ENCODE results near the gene CADM1.

CADM1 gene

DNA sequence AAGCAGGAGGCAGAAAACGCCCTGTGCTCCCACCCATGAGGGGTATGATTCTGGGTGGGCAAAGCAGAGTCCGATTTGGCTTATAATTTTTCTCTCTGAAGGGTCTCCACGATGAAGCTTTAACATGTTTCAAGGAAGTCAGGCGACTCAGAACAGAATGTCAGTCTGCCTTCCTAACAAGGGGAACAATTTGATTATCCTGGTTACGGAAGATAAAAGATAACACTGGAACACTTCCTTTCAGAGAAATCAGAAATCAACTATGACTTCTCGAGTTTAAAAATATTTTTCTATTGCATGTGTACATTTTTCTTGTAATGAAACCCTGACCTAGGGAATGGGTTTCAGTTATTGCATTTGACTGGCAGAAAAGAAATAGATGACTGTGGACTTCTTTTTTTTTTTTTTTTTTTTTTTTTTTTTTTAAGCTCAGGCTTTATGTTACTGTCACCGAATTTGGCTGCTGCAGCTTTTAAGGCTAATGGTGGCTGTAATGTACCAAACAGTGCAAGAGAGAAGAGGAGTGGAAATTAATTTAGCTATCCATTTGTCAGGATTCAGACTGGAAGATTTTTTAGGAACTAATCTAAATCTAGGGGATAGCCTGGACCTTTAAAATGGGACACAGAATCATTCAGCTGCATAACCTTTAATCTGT lies 297.7 kb downstream of the CADM1 start:
- TF ChIP-seq CTCF (IDR thresholded peaks at IDR 0.05; ENCODE audit: control insufficient read depth, extremely low read depth, insufficient read depth): no peak
- no peak for DNase-seq (ENCODE audit: low read depth)
- no peak overlapping the region for H3K4me3 ChIP-seq (ENCODE audit: low read depth, low read length)

DNA sequence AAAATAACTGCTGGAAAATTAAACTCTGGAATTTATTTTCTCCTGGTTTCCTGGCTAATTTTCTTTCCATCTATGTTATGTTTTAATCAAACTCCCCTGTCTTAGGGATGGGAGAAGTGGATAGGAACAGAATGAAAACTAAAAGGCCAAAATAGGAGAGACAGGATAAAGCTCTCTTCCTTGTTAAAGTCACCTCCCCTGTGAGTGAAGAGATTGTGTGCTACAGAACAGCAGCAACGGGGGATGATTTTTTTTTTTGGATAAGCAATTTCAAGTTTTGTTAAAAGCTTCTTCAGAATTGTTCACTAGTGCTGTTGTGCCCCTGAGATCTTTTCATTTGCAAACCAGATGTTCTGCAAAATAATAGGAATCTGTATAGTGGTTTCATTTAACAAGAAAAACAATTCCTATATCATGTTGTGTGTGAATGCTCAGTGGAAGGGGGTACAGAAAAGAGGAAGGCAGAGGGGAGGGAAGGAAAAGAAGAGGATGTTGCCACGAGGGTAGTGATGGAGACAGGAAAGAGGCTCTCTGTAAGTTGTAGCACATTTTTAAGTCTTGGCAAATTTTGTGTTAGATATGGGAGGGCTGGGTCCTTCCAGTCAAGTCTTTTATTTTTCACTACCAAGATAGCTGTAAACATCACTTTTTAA lies 301.2 kb downstream of the CADM1 start:
- DNase-seq (ENCODE audit: low read depth): no peak
- no peak for TF ChIP-seq CTCF (IDR thresholded peaks at IDR 0.05; ENCODE audit: control insufficient read depth, extremely low read depth, insufficient read depth)
- no peak overlapping the region for H3K4me3 ChIP-seq (ENCODE audit: low read depth, low read length)

- H3K4me3 ChIP-seq (ENCODE audit: low read depth, low read length): no peak overlapping the region
- DNase-seq (ENCODE audit: low read depth): no peak
- TF ChIP-seq CTCF (IDR thresholded peaks at IDR 0.05; ENCODE audit: control insufficient read depth, extremely low read depth, insufficient read depth): no peak
These were observed 302.1 kb downstream of the CADM1 start for GRCh38 chr11:115202074-115202473.

DNA sequence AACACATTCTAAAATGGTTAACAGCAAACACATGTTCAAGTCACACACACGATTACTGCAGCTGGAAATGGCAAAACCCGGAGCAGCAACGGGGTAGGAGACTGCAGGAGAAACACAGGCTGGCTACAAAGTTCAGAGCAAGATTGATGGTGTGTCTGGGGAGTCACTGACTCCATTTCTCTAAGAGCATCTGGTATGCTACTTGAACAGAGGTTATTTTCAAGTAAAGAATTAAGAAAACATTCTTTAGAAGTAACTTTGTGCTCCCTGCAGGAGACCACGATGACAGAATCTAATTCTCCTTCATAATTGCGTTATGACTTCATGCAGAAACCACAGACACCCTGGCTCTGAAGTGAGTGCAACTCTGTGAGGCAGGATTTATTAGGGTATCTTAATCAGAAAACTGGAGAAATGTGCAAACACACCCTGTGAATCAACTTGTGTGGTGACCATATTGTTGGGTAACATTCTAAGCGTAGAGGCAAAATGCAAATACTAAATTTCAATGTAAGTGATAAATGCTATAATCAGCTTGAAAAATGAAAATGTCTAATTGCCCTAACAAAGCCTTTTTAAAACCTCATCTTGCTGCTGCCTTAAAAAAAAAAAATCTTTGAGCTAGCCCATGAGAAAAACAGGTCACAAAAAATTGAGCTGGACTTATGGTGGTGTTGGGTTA lies 303.0 kb downstream of the CADM1 start:
- DNase-seq (ENCODE audit: low read depth): no peak
- H3K4me3 ChIP-seq (ENCODE audit: low read depth, low read length): no peak overlapping the region
- TF ChIP-seq CTCF (IDR thresholded peaks at IDR 0.05; ENCODE audit: control insufficient read depth, extremely low read depth, insufficient read depth): no peak

- TF ChIP-seq CTCF (IDR thresholded peaks at IDR 0.05; ENCODE audit: control insufficient read depth, extremely low read depth, insufficient read depth): no peak
- DNase-seq (ENCODE audit: low read depth): no peak
- H3K4me3 ChIP-seq (ENCODE audit: low read depth, low read length): no peak overlapping the region
These were observed 304.6 kb downstream of the CADM1 start for GRCh38 chr11:115199481-115200069.

DNA sequence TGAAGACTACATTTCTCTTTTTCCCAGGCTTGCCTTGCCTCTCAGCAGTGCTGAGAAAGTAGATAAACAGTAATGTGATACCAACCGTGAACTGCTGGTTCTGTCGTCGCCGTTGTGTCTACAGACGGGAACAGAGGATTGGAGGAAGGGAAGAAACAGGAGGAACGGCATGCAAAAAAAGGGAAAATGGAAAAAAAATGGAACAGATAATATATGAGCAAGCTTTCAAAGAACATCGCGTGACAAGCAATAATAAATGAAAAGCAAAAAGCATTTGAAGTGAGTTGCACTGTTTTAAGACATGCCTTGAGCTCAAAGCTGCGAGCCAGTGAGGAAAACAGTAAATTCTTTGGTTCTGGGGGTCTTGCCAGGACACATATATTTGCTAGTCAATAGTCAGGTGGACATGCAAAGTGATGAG lies 305.9 kb downstream of the CADM1 start:
- peak; percentile 11 for DNase-seq (ENCODE audit: low read depth)
- H3K4me3 ChIP-seq (ENCODE audit: low read depth, low read length): no peak overlapping the region
- no peak for TF ChIP-seq CTCF (IDR thresholded peaks at IDR 0.05; ENCODE audit: control insufficient read depth, extremely low read depth, insufficient read depth)

Data from LNCaP clone FGC (cell line).